22Rv1 (cell line): Measurements from ENCODE around the gene DEPDC1B.
"Not testable (repeated sequence)": the region's sequence is repeated elsewhere in the genome, so short reads cannot be mapped to it uniquely, and the experiment has no call there.

Experiments used
- H3K27ac ChIP-seq: fragments of 450-650 bp; 2 replicates; pipeline ENCODE4 v1.5.1; 2017
- CTCF ChIP-seq: fragments of 450-650 bp; IDR thresholded peaks from 2 replicates; pipeline ENCODE4 v1.5.1; 2017; ENCODE audit warnings: mild to moderate bottlenecking
- ZFX ChIP-seq: fragments of 450-650 bp; IDR thresholded peaks from 2 replicates; pipeline ENCODE4 v1.6.1; 2017; ENCODE audit warnings: antibody characterized with exemption, borderline replicate concordance

DEPDC1B gene

DNA sequence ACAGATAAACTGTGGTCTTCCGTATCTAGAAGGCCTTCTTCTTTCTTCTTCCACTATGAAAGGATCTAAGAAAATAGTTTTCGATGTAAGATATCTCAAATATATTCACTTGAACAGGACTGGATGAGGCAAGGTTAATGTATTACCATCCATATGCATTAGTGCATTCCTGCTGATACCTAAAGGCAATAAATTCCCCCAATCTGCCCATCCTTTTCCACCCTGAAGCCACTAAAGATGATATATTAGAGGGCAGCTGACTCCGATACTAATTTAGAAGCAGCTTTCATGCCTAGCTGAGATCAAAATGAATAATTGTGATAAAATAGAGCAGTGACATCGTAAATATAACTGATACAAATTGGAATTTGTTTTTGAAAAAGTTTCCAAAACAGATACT is 63.3 kb downstream of the DEPDC1B start:
- no peak for TF ChIP-seq CTCF
- TF ChIP-seq ZFX, result no peak

DNA sequence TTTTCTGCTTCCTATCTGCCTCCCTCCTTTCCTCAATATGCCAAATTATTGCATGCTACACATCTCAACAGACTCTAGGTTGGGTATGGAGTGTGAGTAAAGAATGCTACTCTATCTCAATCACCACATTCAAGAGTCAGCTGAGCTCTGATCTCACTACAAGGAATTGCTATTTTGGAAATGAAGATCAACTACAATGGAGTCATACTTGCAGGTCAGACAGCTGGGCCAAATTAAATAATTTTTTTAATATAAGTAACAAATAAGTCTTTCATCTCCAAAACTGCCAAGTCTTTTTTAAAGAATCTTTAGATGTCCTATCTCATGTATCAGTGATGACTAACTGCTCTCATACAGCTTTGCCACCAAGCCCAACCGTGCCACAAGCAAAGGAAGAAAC is 64.0 kb downstream of the DEPDC1B start:
- no peak for TF ChIP-seq ZFX
- TF ChIP-seq CTCF, result no peak
- H3K27ac ChIP-seq, result no peak overlapping the region

More for the DNA sequence above, 63.3 kb downstream of the DEPDC1B start:
- H3K27ac ChIP-seq, result no peak overlapping the region

DNA sequence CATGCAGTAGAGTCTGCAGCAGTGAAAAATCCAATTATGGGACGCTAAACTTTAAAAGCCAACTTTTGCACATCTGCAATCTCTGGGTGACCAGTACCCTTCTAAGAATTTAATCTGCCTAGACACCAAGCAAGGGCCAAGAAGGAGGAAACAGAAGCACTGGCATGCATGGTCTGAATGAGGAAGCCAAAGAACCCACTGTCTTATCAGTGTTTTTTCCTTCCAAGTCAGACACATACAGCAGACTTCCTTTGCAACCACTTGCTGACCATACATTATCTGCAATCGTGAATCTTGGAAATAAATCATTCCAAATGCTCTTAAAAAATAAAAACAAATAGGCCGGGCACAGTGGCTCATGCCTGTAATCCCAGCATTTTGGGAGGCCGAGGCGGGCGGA is 65.9 kb downstream of the DEPDC1B start:
- H3K27ac ChIP-seq, result no peak overlapping the region
- no peak for TF ChIP-seq ZFX
- no peak for TF ChIP-seq CTCF

DNA sequence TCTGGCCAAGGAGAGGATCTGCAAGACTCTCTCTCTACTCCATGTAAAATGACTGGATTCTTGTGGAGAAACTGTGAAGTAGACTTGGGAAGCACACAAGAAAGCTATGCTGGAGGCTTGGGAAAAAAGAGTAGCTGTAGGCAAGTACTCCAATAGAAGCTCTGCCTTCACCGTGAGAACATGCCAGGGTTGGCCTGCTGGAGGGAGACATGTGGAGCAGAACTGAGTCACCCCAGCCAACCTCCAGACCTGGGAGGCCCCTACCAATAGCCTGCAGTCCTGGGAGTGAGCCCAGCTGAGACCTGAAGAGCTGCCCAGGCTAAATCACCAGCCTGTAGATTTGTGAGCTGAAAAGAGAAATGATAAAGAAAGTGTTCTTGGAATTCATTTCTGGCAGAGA is 66.6 kb downstream of the DEPDC1B start:
- no peak for TF ChIP-seq CTCF
- TF ChIP-seq ZFX, result no peak
- H3K27ac ChIP-seq, result no peak overlapping the region

DNA sequence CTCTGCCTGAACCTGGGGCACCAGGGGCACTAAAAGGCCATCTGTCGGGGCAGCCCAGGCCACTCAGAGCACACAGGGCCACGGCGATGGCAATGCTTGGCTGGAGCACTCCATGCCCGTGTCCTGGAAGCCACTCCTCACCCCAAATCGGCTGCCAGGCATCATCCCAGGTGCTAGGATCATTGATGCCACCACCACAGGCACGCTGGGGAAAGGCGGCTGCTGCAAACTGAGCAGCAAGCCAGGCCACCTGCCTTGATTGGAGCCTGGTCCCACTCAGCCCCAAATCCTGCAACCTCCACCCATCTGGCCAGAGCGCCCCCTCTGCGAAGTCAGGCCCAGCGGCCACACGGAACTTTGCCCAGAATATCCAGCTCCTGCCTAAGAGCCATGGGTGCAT is 67.8 kb downstream of the DEPDC1B start:
- TF ChIP-seq ZFX (no peak), CTCF (no peak)
- no peak overlapping the region for H3K27ac ChIP-seq

DNA sequence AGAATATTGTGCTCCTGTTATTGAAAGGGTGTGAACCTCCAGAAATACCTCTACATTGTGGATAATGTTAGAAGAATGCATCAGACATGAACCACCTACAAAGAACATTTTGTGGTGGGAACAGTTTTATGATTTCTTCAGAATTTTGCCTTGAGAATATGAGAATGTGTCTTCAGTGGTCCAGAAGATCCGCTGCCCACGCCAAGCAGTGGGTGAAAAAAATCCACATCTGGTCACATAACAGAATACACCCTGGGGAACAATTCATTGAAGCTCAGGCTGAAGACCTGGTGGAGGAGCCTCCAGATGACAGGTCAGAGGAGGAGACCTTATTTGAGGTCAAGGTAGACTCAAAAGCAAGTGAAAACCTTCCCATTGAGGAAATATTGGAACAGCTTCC is 69.1 kb downstream of the DEPDC1B start:
- H3K27ac ChIP-seq, result no peak overlapping the region
- no peak for TF ChIP-seq CTCF

- TF ChIP-seq ZFX (no peak), CTCF (no peak)
- H3K27ac ChIP-seq, result no peak overlapping the region
These were observed 69.8 kb downstream of the DEPDC1B start for GRCh38 chr5:60630179-60630578.

DNA sequence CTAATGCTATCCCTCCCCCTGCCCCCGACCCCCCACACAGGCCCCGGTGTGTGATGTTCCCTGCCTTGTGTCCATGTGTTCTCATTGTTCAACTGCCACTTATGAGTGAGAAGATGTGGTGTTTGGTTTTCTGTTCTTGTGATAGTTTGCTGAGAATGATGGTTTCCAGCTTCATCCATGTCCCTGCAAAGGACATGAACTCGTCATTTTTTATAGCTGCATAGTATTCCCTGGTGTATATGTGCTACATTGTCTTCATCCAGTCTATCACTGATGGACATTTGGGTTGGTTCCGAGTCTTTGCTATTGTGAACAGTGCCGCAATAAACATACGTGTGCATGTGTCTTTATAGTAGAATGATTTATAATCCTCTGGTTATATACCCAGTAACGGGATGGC is 75.1 kb downstream of the DEPDC1B start:
- H3K27ac ChIP-seq, result not testable (repeated sequence)

- H3K27ac ChIP-seq, result not testable (repeated sequence)
These were observed 79.2 kb downstream of the DEPDC1B start for GRCh38 chr5:60620752-60621151.
